ENCODE results near the gene ABCA7. TPM values are rescaled to one million over a fixed set of nuclear protein-coding genes. Genes with fewer than 3 reads are reported as not detected.

Gene ABCA7
- total RNA-seq, 1 experiment from 2014 or later, result 18.2 TPM

DNA sequence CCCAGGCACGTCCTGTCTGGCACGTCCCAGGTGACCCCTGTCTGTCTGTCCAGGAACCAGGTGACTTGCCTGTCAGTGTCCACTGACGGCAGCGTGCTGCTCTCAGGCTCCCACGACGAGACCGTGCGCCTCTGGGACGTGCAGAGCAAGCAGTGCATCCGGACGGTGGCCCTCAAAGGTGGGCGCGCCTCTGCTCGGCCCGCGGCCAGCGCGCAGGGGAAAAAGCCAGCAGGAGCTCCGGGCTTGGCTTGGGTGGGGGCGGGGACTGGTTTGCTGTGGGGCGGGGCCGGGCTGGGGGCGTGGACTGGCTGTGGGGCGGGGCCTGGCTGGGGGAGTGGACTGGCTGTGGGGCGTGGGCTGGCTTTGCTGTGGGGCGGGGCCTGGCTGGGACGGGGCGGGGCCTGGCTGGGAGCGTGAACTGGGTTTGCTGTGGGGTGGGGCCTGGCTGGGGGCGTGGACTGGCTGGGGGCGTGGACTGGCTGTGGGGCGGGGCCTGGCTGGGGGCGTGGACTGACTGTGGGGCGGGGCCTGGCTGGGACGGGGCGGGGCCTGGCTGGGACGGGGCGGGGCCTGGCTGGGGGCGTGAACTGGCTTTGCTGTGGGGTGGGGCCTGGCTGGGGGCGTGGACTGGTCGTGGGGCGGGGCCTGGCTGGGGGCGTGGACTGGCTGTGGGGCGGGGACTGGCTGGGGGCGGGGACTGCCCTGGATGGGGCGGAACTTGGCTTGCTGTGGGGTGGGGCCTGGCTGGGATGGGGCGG is 48.6 kb upstream of the ABCA7 start:
- H3K27me3 Mint-ChIP-seq (ENCODE audit: insufficient read depth, unreplicated experiment), result no peaks in the 10 kb centered on the region
- POLR2A ChIA-PET, result no interaction called here
- H3K4me1 Mint-ChIP-seq (ENCODE audit: insufficient read depth, unreplicated experiment), result peaks cover 4% of the 10 kb centered on the region
- CTCF ChIA-PET, result no interaction called here
- H3K27ac Mint-ChIP-seq (ENCODE audit: low read depth, unreplicated experiment), result no peak overlapping the region
- TF ChIP-seq CTCF (IDR thresholded peaks at IDR 0.05; ENCODE audit: unreplicated experiment), result no peak
- BruUV-seq (replicated peaks), result no TSS peak
- H3K36me3 Mint-ChIP-seq (ENCODE audit: insufficient read depth, unreplicated experiment), result peaks cover 45% of the 10 kb centered on the region
- no peak overlapping the region for H3K4me3 Mint-ChIP-seq (ENCODE audit: unreplicated experiment)
- no peaks in the 10 kb centered on the region for H3K9me3 Mint-ChIP-seq (ENCODE audit: unreplicated experiment)
- peak; percentile 39 for DNase-seq (ENCODE audit: unreplicated experiment)
- intact Hi-C loops (cut with micrococcal nuclease), result no loop called here

DNA sequence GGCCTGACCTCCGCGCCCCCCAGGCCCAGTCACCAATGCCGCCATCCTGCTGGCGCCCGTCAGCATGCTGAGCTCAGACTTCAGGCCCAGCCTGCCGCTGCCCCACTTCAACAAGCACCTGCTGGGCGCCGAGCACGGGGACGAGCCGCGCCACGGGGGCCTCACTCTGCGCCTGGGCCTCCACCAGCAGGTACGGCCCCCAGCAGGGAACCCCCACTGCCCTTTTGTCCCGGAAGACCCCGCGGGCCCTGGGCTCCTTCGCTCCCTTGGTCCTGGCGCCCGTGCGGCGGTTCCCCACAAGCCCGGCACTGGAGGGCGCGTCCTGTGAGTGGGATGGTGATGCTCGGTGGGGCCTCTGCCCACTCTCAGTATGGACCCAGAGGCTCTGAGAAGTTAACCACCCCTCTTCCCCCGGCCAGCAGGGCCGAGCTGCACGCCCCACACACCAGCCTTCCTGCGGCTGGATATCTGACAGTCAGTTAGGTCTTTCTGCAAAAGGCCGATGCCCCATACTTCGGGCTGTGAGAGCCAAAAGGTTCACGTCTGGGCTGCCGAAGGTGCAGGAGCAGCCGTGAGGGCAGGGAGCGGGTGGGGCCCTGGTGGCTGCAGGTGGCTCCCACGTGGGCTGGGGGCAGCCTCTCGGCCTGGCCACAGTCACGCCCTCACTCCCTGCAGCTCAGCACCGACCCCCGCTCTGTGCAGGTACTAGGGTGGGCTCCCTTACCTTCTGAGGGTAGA is 47.8 kb upstream of the ABCA7 start:
- DNase-seq (ENCODE audit: unreplicated experiment), result no peak
- H3K4me3 Mint-ChIP-seq (ENCODE audit: unreplicated experiment), result no peak overlapping the region
- H3K9me3 Mint-ChIP-seq (ENCODE audit: unreplicated experiment), result no peaks in the 10 kb centered on the region
- H3K4me1 Mint-ChIP-seq (ENCODE audit: insufficient read depth, unreplicated experiment), result peaks cover 6% of the 10 kb centered on the region
- BruUV-seq (replicated peaks), result no TSS peak
- no peak overlapping the region for H3K27ac Mint-ChIP-seq (ENCODE audit: low read depth, unreplicated experiment)
- TF ChIP-seq CTCF (IDR thresholded peaks at IDR 0.05; ENCODE audit: unreplicated experiment), result no peak
- CTCF ChIA-PET, result no interaction called here
- intact Hi-C loops (cut with micrococcal nuclease), result no loop called here
- peaks cover 42% of the 10 kb centered on the region for H3K36me3 Mint-ChIP-seq (ENCODE audit: insufficient read depth, unreplicated experiment)
- POLR2A ChIA-PET, result interaction anchor here (1.0 kb wide), 1 partner anchor 8 kb away, joined by 3 read pairs; the partner anchor contains the start of gene WDR18
- H3K27me3 Mint-ChIP-seq (ENCODE audit: insufficient read depth, unreplicated experiment), result no peaks in the 10 kb centered on the region

DNA sequence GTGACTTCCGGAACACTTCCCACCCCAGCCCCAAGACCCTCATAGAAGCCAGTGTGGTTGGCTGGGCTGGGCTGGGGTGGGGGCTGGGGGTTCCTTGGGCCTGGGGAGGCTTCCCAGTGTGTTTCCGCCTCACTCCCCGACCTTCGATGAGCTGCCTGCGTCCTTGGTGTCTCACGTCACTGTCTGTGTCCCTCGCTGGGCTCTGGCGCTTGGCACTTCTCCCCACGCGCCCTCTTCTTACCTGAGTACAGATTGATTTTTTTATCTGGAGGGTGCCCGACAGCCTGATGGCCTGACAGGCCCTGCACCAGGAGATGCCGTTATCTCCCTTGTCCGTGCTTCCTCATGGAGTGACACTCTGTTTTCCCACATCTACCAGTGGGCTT is 47.2 kb upstream of the ABCA7 start:
- ChIA-PET CTCF (no interaction called here), POLR2A (interaction anchor here (0.6 to 1.0 kb wide), 2 partner anchors 8 to 201 kb away, joined by 3 read pairs; partner anchors contain the start of gene WDR18)

More for the DNA sequence above, 47.2 kb upstream of the ABCA7 start:
- H3K27me3 Mint-ChIP-seq (ENCODE audit: insufficient read depth, unreplicated experiment), result no peaks in the 10 kb centered on the region
- H3K4me3 Mint-ChIP-seq (ENCODE audit: unreplicated experiment), result no peak overlapping the region
- peaks cover 6% of the 10 kb centered on the region for H3K4me1 Mint-ChIP-seq (ENCODE audit: insufficient read depth, unreplicated experiment)
- intact Hi-C loops (cut with micrococcal nuclease), result no loop called here
- H3K9me3 Mint-ChIP-seq (ENCODE audit: unreplicated experiment), result no peaks in the 10 kb centered on the region
- no TSS peak for BruUV-seq (replicated peaks)
- no peak for TF ChIP-seq CTCF (IDR thresholded peaks at IDR 0.05; ENCODE audit: unreplicated experiment)
- peaks cover 36% of the 10 kb centered on the region for H3K36me3 Mint-ChIP-seq (ENCODE audit: insufficient read depth, unreplicated experiment)
- no peak for DNase-seq (ENCODE audit: unreplicated experiment)
- H3K27ac Mint-ChIP-seq (ENCODE audit: low read depth, unreplicated experiment), result no peak overlapping the region

Measured in MCF 10A (cell line).